Measurements from ENCODE around the gene SLC2A11.
"Not testable (repeated sequence)": the region's sequence is repeated elsewhere in the genome, so short reads cannot be mapped to it uniquely, and the experiment has no call there.

The SLC2A11 gene

DNA sequence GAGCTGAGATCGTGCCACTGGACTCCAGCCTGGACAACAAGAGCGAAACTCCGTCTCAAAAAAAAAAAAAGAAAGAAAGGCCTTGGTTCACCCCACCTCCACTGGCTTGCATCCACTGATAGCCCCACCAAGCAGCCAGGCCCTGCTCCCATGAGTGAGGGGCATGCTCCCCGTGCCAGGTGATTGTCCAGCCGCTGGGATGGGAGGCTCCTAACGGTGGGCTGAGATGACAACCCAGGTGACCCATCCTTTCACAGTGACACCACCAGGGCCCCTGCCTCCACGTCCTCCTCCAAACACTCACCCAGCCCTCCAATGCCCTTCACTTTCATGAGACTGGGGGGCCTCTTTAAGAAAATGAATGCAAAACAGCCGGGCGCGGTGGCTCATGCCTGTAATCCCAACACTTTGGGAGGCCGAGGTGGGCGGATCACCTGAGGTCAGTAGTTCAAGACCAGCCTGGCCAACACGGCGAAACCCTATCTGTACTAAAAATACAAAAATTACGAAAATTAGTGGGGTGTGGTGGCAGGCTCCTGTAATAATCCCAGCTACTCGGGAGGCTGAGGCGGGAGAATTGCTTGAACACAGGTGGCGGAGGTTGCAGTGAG is 10.3 kb upstream of the SLC2A11 start:
- no peak for DNase-seq (ENCODE audit: low read depth)

DNA sequence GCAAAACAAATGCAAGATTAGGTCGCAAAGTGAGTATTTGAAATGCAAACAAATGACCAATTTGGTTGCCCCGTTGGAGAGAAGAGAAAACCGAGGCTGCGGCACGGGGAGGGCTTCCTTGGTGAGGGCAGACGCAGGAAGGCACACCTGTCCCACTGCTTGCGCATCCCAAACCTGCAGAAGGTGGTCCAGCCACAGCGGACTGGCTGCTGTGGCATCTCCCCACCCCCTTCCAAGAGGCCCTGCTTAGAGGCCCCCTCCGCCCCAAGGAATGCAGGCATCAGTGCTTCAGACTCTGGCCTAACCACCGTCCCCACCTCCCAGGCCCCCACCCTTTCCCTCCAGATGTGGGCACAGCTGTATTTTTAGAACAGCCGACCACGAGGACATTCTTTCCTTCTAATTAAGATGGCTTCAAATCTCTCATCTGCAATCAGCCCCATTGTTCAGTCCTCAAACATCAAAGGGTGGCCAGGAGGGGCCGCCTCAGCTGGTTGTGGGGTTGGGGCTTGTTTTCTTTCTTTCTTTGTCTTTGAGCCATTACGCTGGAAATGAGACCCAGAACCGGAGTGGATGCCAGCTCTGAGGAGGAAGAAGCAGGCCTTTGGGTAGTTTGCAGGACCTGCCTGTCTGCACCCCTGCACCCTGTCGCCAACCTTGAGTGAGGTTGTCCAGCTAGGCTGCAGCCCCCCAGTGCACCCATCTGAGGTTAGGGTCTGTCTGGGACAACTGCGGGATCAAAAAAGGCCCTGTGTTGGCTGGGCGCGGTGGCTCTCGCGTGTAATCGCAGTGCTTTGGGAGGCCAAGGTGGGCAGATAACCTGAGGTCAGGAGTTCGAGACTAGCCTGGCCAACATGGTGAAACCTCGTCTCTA is 9.4 kb upstream of the SLC2A11 start:
- no peak for DNase-seq (ENCODE audit: low read depth)

GRCh38 chr22:23849009-23850006 is 8.4 kb upstream of the SLC2A11 start:
- DNase-seq (ENCODE audit: low read depth), result peak; percentile 73

GRCh38 chr22:23850136-23850611 is 7.5 kb upstream of the SLC2A11 start:
- DNase-seq (ENCODE audit: low read depth), result no peak

DNA sequence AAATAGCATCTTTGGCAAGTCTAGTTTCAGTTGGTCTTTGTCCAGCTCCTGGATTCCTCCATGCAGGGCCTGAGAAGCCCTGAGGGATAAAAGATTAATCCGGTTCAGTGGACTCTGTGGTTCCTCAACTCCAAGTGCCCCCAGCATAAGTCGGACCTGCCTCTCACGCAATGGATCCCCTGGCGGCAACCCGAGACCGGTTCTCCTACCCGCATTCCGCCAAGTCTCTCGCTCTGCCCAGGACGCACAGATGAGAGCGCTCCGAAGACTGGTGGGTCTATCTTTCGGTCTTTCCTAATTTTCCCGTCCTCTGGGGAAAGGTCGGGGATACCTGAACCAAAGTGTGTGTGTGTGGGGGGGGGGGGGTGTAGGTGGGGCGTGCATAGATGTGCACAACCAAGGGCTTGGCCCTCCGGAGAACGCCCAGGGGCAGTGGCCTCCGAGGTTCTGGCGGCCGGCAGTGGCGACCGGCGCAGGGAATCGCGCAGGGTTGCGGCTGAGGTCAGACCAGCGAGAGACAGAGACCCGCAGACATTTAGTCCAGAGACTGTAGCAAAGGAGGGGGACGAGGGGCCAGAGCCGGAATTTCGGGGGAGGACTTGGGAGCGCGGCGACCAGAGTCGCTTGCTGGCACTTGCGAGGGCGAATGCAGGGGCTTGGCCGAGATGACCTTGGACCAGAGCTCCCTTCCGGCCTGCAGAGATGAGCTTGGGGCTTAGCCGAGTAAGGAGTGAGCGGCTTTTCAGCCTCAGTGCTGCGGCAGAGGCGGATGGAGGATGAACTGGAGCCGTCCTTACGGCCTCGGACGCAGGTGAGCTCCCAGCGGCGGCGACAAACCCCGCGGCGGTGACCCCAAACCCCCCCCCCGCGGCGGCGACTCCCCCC is 712 bp upstream of the SLC2A11 start:
- no peak for DNase-seq (ENCODE audit: low read depth)

- no peak for DNase-seq (ENCODE audit: low read depth)
Measured at GRCh38 chr22:23858484-23858815, 775 bp downstream of the SLC2A11 start.

GRCh38 chr22:23859201-23859600 is 1.5 kb downstream of the SLC2A11 start:
- no peak for DNase-seq (ENCODE audit: low read depth)

GRCh38 chr22:23860187-23860586 is 2.5 kb downstream of the SLC2A11 start:
- not testable (repeated sequence) for DNase-seq (ENCODE audit: low read depth)

DNA sequence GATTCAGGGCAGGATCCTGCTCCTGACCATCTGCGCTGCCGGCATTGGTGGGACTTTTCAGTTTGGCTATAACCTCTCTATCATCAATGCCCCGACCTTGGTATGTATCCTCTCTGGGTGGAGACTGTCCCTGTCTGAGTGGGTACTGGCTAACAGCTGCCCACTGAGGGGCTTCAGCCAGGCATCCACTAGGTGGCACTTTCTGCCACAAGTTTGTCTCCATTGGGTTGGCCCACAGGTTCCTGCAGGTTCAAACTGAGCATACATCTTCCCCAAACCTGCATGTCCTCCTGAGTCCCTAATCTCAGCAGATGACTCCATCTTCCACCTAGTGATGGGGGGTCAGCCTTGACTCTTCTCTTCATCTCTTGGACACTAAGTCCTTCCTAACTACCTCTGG is 4.4 kb downstream of the SLC2A11 start:
- no peak for DNase-seq (ENCODE audit: low read depth)

DNA sequence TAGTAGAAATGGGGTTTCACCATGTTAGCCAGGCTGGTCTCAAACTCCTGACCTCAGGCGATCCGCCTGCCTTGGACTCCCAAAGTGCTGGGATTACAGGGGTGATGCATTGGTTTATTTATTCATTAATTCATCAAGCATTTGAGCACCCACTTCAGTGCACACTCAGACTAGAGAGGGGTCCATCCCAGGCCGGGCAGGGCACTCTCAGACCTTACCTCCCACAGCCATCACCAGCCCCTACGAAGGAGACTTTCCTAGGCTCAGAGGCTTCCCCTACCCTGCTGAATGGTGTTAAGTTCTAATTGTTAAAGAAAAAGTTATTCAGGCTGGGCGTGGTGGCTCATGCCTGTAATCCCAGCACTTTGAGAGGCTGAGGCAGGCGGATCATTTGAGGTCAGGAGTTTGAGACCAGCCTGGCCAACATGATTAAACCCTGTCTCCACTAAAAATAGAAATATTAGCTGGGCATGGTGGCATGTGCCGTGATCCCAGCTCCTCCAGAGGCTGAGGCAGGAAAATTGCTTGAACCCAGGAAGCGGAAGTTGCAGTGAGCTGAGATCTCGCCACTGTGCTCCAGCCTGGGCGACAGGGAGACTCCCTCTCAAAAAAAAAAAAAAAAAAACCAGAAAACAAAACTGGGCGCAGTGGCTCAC is 7.0 kb downstream of the SLC2A11 start:
- not testable (repeated sequence) for DNase-seq (ENCODE audit: low read depth)

GRCh38 chr22:23868580-23868979 is 10.9 kb downstream of the SLC2A11 start:
- DNase-seq (ENCODE audit: low read depth), result no peak

- DNase-seq (ENCODE audit: low read depth), result no peak
Measured at GRCh38 chr22:23874871-23875270, 17.2 kb downstream of the SLC2A11 start.

GRCh38 chr22:23875801-23876200 is 18.1 kb downstream of the SLC2A11 start:
- DNase-seq (ENCODE audit: low read depth), result no peak

DNA sequence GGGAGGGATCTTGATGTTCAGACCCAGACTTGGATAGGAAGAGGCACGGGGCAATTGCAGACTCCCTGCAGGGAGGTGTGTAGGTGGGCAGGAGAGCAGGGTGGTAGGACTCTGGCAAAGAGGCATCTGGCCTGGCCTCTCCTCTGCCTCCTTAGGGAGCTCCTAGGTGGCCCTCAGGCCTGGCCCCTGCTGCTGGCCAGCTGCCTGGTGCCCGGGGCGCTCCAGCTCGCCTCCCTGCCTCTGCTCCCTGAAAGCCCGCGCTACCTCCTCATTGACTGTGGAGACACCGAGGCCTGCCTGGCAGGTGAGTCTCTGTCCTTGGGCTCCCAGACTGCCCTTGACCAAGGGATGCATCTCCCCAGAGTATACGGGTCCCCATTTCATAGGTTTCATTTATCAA is 19.9 kb downstream of the SLC2A11 start:
- DNase-seq (ENCODE audit: low read depth), result no peak

DNA sequence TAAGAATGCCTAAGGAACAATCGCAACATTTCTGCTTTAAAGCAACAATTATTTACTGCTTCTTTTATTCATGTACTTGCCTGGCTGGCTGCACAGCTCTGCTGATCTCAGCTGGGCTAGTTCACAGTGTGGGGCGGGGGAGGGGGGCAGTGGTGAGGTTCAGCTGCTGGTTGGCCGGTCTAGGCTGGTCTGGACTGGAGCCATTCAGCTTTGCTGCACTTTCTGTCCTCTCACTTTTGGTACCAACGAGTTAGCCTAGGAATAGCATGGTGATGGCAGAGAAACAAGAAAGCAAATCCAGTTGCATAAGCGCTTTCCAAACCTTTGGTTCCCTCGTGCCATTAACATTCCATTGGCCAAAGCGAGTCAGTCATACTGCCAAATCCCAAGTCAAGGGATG is 20.5 kb downstream of the SLC2A11 start:
- DNase-seq (ENCODE audit: low read depth), result no peak

GRCh38 chr22:23882370-23882769 is 24.7 kb downstream of the SLC2A11 start:
- DNase-seq (ENCODE audit: low read depth), result no peak

GRCh38 chr22:23883658-23884057 is 26.0 kb downstream of the SLC2A11 start:
- no peak for DNase-seq (ENCODE audit: low read depth)

- no peak for DNase-seq (ENCODE audit: low read depth)
Measured at GRCh38 chr22:23884140-23884539, 26.5 kb downstream of the SLC2A11 start.

GRCh38 chr22:23888615-23889401 is 31.1 kb downstream of the SLC2A11 start:
- no peak for DNase-seq (ENCODE audit: low read depth)

DNA sequence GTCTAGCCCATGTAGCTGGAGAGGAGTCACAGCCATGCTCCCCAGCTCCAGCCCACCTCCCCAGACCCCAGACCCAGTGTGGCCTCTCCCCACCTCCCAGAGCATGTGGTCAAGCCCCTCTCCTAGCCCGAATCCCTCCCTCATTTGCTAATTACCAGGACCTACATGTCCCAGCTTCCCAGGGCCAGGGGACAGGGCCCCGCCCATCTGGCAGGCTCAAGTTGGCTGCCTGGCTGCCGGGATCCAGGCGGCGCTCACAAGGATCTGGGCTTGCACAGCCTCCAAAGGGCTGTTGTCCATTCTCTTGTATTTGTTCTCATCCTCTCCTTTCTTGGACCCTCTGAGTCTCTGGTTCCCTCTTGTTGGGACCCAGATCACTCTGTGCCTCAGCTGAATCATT is 31.9 kb downstream of the SLC2A11 start:
- no peak for DNase-seq (ENCODE audit: low read depth)
